MM.1S (cell line): ENCODE results near the gene NME1.

Experiments
- DNase-seq: peaks from one replicate; pipeline ENCODE4 v3.0.0-alpha.2; 2015
- H2AFZ ChIP-seq: fragments of 300-600 bp; sonication (generic); 2 replicates; pipeline ENCODE4 v1.6.0; 2016; ENCODE audit warnings: antibody characterized with exemption, low read length
- H3F3A ChIP-seq: fragments of 300-600 bp; sonication (generic); 2 replicates; pipeline ENCODE4 v1.6.1; 2016; ENCODE audit warnings: mild to moderate bottlenecking, antibody characterized with exemption, low read length, moderate library complexity, mixed read lengths; ENCODE audit not compliant: insufficient read depth
- H3K27ac ChIP-seq: fragments of 300-600 bp; sonication (generic); 2 replicates; pipeline ENCODE4 v1.5.1; 2016; ENCODE audit warnings: mild to moderate bottlenecking, low read length
- H3K27me3 ChIP-seq: fragments of 300-600 bp; sonication (generic); replicated peaks from 2 replicates; pipeline ENCODE4 v1.6.0; 2016; ENCODE audit warnings: low read length; ENCODE audit not compliant: insufficient read depth
- H3K36me3 ChIP-seq: fragments of 300-600 bp; sonication (generic); replicated peaks from 2 replicates; pipeline ENCODE4 v1.6.1; 2016; ENCODE audit warnings: mild to moderate bottlenecking, low read length, mixed read lengths; ENCODE audit not compliant: insufficient read depth
- H3K4me1 ChIP-seq: fragments of 300-600 bp; sonication (generic); 2 replicates; pipeline ENCODE4 v1.6.1; 2016; ENCODE audit warnings: low read length, mixed read lengths
- H3K4me2 ChIP-seq: fragments of 300-600 bp; sonication (generic); 2 replicates; pipeline ENCODE4 v1.6.0; 2016; ENCODE audit warnings: low read depth, low read length
- H3K4me3 ChIP-seq: fragments of 300-600 bp; sonication (generic); 2 replicates; pipeline ENCODE4 v1.5.1; 2016; ENCODE audit warnings: low read length, mixed read lengths
- H3K79me2 ChIP-seq: fragments of 300-600 bp; sonication (generic); 2 replicates; pipeline ENCODE4 v1.6.1; 2016; ENCODE audit warnings: mixed run types, low read length, mixed read lengths
- H3K9ac ChIP-seq: fragments of 300-600 bp; sonication (generic); 2 replicates; pipeline ENCODE4 v1.6.1; 2016; ENCODE audit warnings: low read length, mixed read lengths
- H3K9me2 ChIP-seq: fragments of 300-600 bp; sonication (generic); replicated peaks from 2 replicates; pipeline ENCODE4 v1.6.1; 2016; ENCODE audit warnings: mild to moderate bottlenecking, low read length, mixed read lengths; ENCODE audit not compliant: insufficient read depth
- H3K9me3 ChIP-seq: fragments of 300-600 bp; sonication (generic); replicated peaks from 2 replicates; pipeline ENCODE4 v1.6.1; 2016; ENCODE audit warnings: mild to moderate bottlenecking, low read length, mixed read lengths; ENCODE audit not compliant: insufficient read depth
- H4K20me1 ChIP-seq: fragments of 300-600 bp; sonication (generic); 2 replicates; pipeline ENCODE4 v1.6.1; 2016; ENCODE audit warnings: mild to moderate bottlenecking, low read length, moderate library complexity, mixed read lengths; ENCODE audit not compliant: insufficient read depth
- CTCF ChIP-seq: fragments of 300-600 bp; sonication (generic); IDR thresholded peaks from 2 replicates; pipeline ENCODE4 v1.5.1; 2016; ENCODE audit warnings: antibody characterized with exemption, low read length, mixed read lengths
- EZH2 ChIP-seq: fragments of 300-600 bp; sonication (generic); optimal IDR thresholded peaks from 2 replicates; pipeline ENCODE3; 2017; ENCODE audit warnings: low read depth, mild to moderate bottlenecking, antibody characterized with exemption, low read length, mixed read lengths
- EZH2phosphoT487 ChIP-seq: fragments of 300-600 bp; sonication (generic); IDR thresholded peaks from 2 replicates; pipeline ENCODE4 v1.6.1; 2018; ENCODE audit warnings: antibody characterized with exemption, low read length

NME1 gene

GRCh38 chr17:51188271-51188833 is 35.0 kb downstream of the NME1 start:
- Histone ChIP-seq H3K4me3 (no peak overlapping the region), H3K27ac (no peak overlapping the region), H3K4me1 (no peaks in the 10 kb centered on the region), H3K9me2 (no peaks in the 10 kb centered on the region), H3K9me3 (no peaks in the 10 kb centered on the region), H4K20me1 (no peaks in the 10 kb centered on the region), H3K4me2 (no peak overlapping the region), H3K27me3 (no peaks in the 10 kb centered on the region), H3K9ac (no peak overlapping the region), H3F3A (no peaks in the 10 kb centered on the region), H2AFZ (no peak overlapping the region), H3K36me3 (peaks cover 5% of the 10 kb centered on the region), H3K79me2 (no peaks in the 10 kb centered on the region)
- no peak for TF ChIP-seq EZH2phosphoT487
- no peak for TF ChIP-seq CTCF
- TF ChIP-seq EZH2, result no peak
- no peak for DNase-seq

GRCh38 chr17:51189162-51189561 is 35.8 kb downstream of the NME1 start:
- Histone ChIP-seq H3K79me2 (no peaks in the 10 kb centered on the region), H3K9ac (no peak overlapping the region), H3K9me3 (no peaks in the 10 kb centered on the region), H3K27ac (no peak overlapping the region), H2AFZ (no peak overlapping the region), H3K36me3 (peaks cover 9% of the 10 kb centered on the region), H3F3A (no peaks in the 10 kb centered on the region), H3K4me1 (no peaks in the 10 kb centered on the region), H3K4me3 (no peak overlapping the region), H4K20me1 (no peaks in the 10 kb centered on the region), H3K4me2 (no peak overlapping the region), H3K9me2 (no peaks in the 10 kb centered on the region), H3K27me3 (no peaks in the 10 kb centered on the region)
- DNase-seq, result no peak
- TF ChIP-seq CTCF, result no peak
- no peak for TF ChIP-seq EZH2phosphoT487
- no peak for TF ChIP-seq EZH2

GRCh38 chr17:51189628-51190027 is 36.3 kb downstream of the NME1 start:
- no peaks in the 10 kb centered on the region for H4K20me1 ChIP-seq
- no peaks in the 10 kb centered on the region for H3K9me2 ChIP-seq
- H3K4me3 ChIP-seq, result no peak overlapping the region
- H3K4me2 ChIP-seq, result no peak overlapping the region
- no peak overlapping the region for H3K9ac ChIP-seq
- H3K36me3 ChIP-seq, result peaks cover 9% of the 10 kb centered on the region; the same call in 1 of the 2 replicates
- TF ChIP-seq EZH2 (no peak), CTCF (no peak), EZH2phosphoT487 (no peak)
- H3K79me2 ChIP-seq, result no peaks in the 10 kb centered on the region
- no peak overlapping the region for H3K27ac ChIP-seq
- no peaks in the 10 kb centered on the region for H3K27me3 ChIP-seq
- no peak overlapping the region for H2AFZ ChIP-seq
- H3K4me1 ChIP-seq, result no peaks in the 10 kb centered on the region
- DNase-seq, result no peak
- no peaks in the 10 kb centered on the region for H3K9me3 ChIP-seq
- H3F3A ChIP-seq, result no peaks in the 10 kb centered on the region
